ENCODE data around the gene NRP1. TPM values are rescaled to one million over a fixed set of nuclear protein-coding genes. Genes with fewer than 3 reads are reported as not detected.
A peak's percentile ranks its signal among the peaks of the same experiment; 100 is the strongest.

NRP1 gene
- total RNA-seq, 4 donors from 2014 or later: 3.1 to 27.7 (median 12.0) TPM

DNA sequence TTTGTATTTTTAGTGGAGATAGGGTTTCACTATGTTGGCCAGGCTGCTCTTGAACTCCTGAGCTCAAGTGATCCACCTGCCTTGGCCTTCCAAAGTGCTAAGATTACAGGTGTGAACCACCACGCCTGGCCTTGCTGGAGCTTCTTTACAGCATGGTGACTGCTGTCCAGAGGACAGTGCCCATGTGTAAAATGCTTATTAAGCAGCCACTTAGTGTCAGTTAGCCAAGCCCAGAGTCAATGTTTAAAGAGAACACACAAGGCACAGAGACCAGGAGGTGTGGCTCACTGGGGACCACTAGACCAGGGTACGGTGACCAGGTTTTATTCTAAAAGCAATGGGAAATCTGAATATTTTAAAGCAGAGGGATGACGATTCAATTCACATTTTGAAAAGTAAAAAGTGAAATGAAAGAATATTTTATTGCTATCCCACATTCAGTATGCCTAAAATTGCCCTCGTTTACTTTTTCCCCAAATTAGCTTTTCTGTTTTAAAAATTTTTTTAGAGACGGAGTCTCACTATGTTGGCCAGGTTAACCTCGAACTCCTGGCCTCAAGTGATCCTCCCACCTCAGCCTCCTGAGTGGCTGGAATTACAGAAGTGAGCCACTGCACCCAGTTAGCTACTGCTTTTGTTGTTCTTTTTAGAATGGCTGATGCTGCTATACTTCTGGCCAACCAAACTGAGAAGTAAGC lies 172.8 kb downstream of the NRP1 start:
- intact Hi-C loops (cut with DNase I): no loop called here
- Histone ChIP-seq H3K36me3 (no peaks in the 10 kb centered on the region), H3K9me3 (no peaks in the 10 kb centered on the region), H3K4me3 (no peak overlapping the region), H3K4me1 (peaks cover 0 to 7% (median 7%) of the 10 kb centered on the region in 3 donors), H3K27ac (no peak overlapping the region), H3K27me3 (no peaks in the 10 kb centered on the region)
- no peak for DNase-seq
- TF ChIP-seq CTCF (IDR thresholded peaks at IDR 0.05) (no peak), POLR2A (IDR thresholded peaks at IDR 0.05) (no peak)
- WGBS, 2 donors: 84 to 92% methylated on average over 6 of the region's 6 CpGs

GRCh38 chr10:33160151-33160550 lies 174.3 kb downstream of the NRP1 start:
- Histone ChIP-seq H3K36me3 (no peaks in the 10 kb centered on the region), H3K4me3 (no peak overlapping the region), H3K27me3 (no peaks in the 10 kb centered on the region), H3K9me3 (no peaks in the 10 kb centered on the region), H3K27ac (no peak overlapping the region), H3K4me1 (peaks cover 0 to 20% (median 14%) of the 10 kb centered on the region in 3 donors)
- intact Hi-C loops (cut with DNase I): no loop called here
- TF ChIP-seq CTCF (IDR thresholded peaks at IDR 0.05) (no peak), POLR2A (IDR thresholded peaks at IDR 0.05) (no peak)
- WGBS, 2 donors: 91 to 93% methylated on average over 8 of the region's 8 CpGs
- no peak for DNase-seq

GRCh38 chr10:33157103-33157502 lies 177.4 kb downstream of the NRP1 start:
- no peak overlapping the region for H3K27ac ChIP-seq
- no peak for TF ChIP-seq POLR2A (IDR thresholded peaks at IDR 0.05)
- no peak for TF ChIP-seq CTCF (IDR thresholded peaks at IDR 0.05)
- no peak overlapping the region for H3K4me3 ChIP-seq
- no peaks in the 10 kb centered on the region for H3K27me3 ChIP-seq
- H3K36me3 ChIP-seq: no peaks in the 10 kb centered on the region
- intact Hi-C loops (cut with DNase I): loop anchor here (10.0 kb wide), 1 partner anchor 132 kb away; no protein-coding TSS in a partner anchor
- no peak for DNase-seq
- H3K9me3 ChIP-seq: no peaks in the 10 kb centered on the region
- 73 to 77% methylated on average over 4 of the region's 4 CpGs for WGBS, 2 donors
- peaks cover 0 to 20% (median 10%) of the 10 kb centered on the region in 3 donors for H3K4me1 ChIP-seq

DNA sequence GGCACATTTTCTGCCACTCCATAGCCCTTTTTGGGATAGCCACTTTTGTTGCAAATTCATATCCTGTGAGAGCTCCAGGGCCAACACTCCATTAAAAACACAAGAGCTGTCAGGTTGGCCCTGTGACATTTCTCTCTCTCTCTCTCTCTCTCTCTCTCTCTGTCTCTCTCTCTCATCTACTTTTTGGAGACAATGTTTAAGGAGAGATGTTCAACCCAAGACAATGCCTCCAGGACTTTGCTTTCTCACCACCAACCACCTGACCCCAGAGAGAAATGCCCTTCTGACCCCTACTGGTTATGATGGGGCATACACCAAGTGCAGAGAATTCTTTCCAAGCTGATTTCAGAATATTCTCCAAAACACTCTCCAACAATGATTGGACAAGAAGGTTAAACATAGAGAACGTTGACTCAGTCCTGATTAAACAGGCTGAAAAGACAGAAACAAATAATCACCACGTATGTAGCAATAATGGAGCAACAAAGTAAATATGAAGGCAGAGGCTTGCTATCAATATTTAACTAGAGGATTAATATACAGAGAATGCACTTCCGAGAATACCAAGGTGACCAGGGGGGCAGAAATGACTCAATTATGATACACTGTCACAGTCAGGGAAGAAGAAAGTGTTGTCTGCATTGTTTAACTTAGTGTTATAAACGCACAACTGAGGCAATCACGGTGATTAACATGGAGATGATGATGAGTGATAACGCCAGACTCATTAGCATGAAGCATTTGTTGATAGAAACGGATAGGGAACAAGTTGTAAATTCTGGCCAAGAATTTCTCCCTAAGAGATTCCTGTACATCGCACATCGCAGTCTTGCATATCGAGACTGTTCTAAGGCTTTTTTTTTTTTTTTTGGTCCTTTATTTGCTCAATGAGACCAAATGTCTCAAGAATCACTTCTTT lies 178.5 kb downstream of the NRP1 start:
- H3K9me3 ChIP-seq: no peaks in the 10 kb centered on the region
- H3K4me3 ChIP-seq: no peak overlapping the region
- WGBS, 2 donors: 21 to 28% methylated on average over 10 of the region's 10 CpGs
- H3K36me3 ChIP-seq: no peaks in the 10 kb centered on the region
- H3K27me3 ChIP-seq: no peaks in the 10 kb centered on the region
- peak; percentile 19 to 80 (median 60) for TF ChIP-seq CTCF (IDR thresholded peaks at IDR 0.05)
- TF ChIP-seq POLR2A (IDR thresholded peaks at IDR 0.05): no peak
- no peak for DNase-seq
- H3K4me1 ChIP-seq: peaks cover 0 to 20% (median 10%) of the 10 kb centered on the region in 3 donors
- intact Hi-C loops (cut with DNase I): loop anchor here (10.0 kb wide), 1 partner anchor 131 kb away; no protein-coding TSS in a partner anchor
- H3K27ac ChIP-seq: peak overlapping the region in 1 of 4 donors; percentile 9

- WGBS, 2 donors: 79 to 94% methylated on average over 5 of the region's 5 CpGs
- Histone ChIP-seq H3K9me3 (no peaks in the 10 kb centered on the region), H3K36me3 (no peaks in the 10 kb centered on the region), H3K4me1 (peaks cover 0 to 20% (median 10%) of the 10 kb centered on the region in 3 donors), H3K27ac (no peak overlapping the region), H3K4me3 (no peak overlapping the region), H3K27me3 (no peaks in the 10 kb centered on the region)
- no peak for TF ChIP-seq POLR2A (IDR thresholded peaks at IDR 0.05)
- TF ChIP-seq CTCF (IDR thresholded peaks at IDR 0.05): no peak
- intact Hi-C loops (cut with DNase I): loop anchor here (10.0 kb wide), 1 partner anchor 130 kb away; no protein-coding TSS in a partner anchor
- DNase-seq: no peak
These were observed 179.9 kb downstream of the NRP1 start for GRCh38 chr10:33154590-33154989.
